Activated CD4-positive, alpha-beta T cell treated with anti-CD3 and anti-CD28 coated beads, Interleukin-2, amount 50 U/mL, for 1 hour (primary cell): ENCODE measurements around the gene COX8C.
"Not testable (repeated sequence)": the region's sequence is repeated elsewhere in the genome, so short reads cannot be mapped to it uniquely, and the experiment has no call there.

ENCODE experiments used
- DNase-seq: peaks from one replicate; pipeline ENCODE4 v3.0.0-alpha.2; 2020

The COX8C gene

GRCh38 chr14:93375673-93376156 lies 28.7 kb downstream of the COX8C start:
- no peak for DNase-seq

GRCh38 chr14:93379831-93380230 lies 32.8 kb downstream of the COX8C start:
- no peak for DNase-seq

- DNase-seq, result no peak
Observed at GRCh38 chr14:93381644-93382043, 34.7 kb downstream of the COX8C start.

- DNase-seq, result not testable (repeated sequence)
Observed at GRCh38 chr14:93384256-93384655, 37.3 kb downstream of the COX8C start.

GRCh38 chr14:93395231-93395630 lies 48.2 kb downstream of the COX8C start:
- DNase-seq, result no peak

- no peak for DNase-seq
Observed at GRCh38 chr14:93396456-93396855, 49.5 kb downstream of the COX8C start.
